22Rv1 (cell line): ENCODE results near the gene KCND2.

Experiments used
- ZFX ChIP-seq: fragments of 450-650 bp; IDR thresholded peaks from 2 replicates; pipeline ENCODE4 v1.6.1; 2017; ENCODE audit warnings: antibody characterized with exemption, borderline replicate concordance
- TF ChIP-seq, protein P1 (sequence below): fragments of 450-650 bp; IDR thresholded peaks from 2 replicates; pipeline ENCODE4 v1.5.1; 2017; ENCODE audit warnings: mild to moderate bottlenecking

DNA sequence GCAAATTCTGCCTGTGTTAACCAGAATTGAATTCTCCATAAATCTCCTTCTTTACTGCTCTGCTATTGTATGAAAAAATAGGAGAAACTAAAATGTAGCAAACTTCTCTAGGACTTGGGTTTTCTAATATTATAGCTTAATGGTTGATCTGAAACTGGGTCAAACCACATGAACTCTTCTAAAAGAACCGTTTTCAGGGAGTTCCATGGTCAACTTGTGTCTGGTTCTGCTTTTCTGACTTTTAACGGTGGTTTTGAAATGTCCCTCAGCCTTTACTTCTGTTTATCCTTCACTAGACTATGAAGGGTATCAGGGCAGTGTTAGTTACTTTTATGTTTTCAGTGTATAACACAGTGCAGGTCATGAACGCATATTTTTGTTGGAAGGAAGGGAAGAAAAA lies 342.7 kb downstream of the KCND2 start:
- TF ChIP-seq, protein P1, sequence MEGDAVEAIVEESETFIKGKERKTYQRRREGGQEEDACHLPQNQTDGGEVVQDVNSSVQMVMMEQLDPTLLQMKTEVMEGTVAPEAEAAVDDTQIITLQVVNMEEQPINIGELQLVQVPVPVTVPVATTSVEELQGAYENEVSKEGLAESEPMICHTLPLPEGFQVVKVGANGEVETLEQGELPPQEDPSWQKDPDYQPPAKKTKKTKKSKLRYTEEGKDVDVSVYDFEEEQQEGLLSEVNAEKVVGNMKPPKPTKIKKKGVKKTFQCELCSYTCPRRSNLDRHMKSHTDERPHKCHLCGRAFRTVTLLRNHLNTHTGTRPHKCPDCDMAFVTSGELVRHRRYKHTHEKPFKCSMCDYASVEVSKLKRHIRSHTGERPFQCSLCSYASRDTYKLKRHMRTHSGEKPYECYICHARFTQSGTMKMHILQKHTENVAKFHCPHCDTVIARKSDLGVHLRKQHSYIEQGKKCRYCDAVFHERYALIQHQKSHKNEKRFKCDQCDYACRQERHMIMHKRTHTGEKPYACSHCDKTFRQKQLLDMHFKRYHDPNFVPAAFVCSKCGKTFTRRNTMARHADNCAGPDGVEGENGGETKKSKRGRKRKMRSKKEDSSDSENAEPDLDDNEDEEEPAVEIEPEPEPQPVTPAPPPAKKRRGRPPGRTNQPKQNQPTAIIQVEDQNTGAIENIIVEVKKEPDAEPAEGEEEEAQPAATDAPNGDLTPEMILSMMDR = no peak
- TF ChIP-seq ZFX = no peak
